GM12878 (cell line): ENCODE results near the gene NCAPD2. TPM values are rescaled to one million over a fixed set of nuclear protein-coding genes. Genes with fewer than 3 reads are reported as not detected.

Experiments used
- ATAC-seq: fragments of 200-7000 bp; cut with Tn5 transposase; 3 replicates; pipeline ENCODE4 v1.9.1; 2020; ENCODE audit warnings: mild to moderate bottlenecking, moderate library complexity
- BruUV-seq: library from RNA; stranded (reverse); fragments of 400-500 nt; replicated peaks from 2 replicates; lab custom pipeline; 2021; lab: Mats Ljungman, UMichigan
- CTCF ChIA-PET: fragments of 300-600 bp; sonication (Branson Sonifier 250); formaldehyde crosslinking; extraction: SDS; loops from one replicate; lab custom pipeline; 2021; ENCODE audit warnings: inconsistent platforms; lab: Yijun Ruan, JAX
- POLR2A ChIA-PET: fragments of 350-600 bp; formaldehyde crosslinking; extraction: SDS; loops from one replicate; lab custom pipeline; 2021; ENCODE audit warnings: inconsistent platforms; lab: Charles Lee
- RAD21 ChIA-PET: fragments of 300-600 bp; sonication (Branson Sonifier 250); formaldehyde crosslinking; loops from one replicate; lab custom pipeline; 2023; ENCODE audit warnings: antibody characterized with exemption; ENCODE audit not compliant: unreplicated experiment; lab: Charles Lee
- SMC1A ChIA-PET: fragments of 300-600 bp; sonication (Branson Sonifier 250); formaldehyde crosslinking; loops from one replicate; lab custom pipeline; 2023; ENCODE audit not compliant: unreplicated experiment, uncharacterized antibody; lab: Charles Lee
- DNase-seq: peaks from one replicate; pipeline ENCODE4 v3.0.0-alpha.2; 2011; ENCODE audit warnings: low read depth, low spot score
- FAIRE-seq: peaks from 3 replicates; lab custom pipeline; 2011; peaks lifted over from hg19 to GRCh38; lab: Jason Lieb, UNC
- H2AFZ ChIP-seq: 2 replicates; pipeline ENCODE4 v1.6.0; 2011; ENCODE audit warnings: low read depth, low read length, control low read depth; ENCODE audit not compliant: control insufficient read depth
- H3K27ac ChIP-seq: 2 replicates; pipeline ENCODE4 v1.5.1; 2011; ENCODE audit warnings: control low read depth; ENCODE audit not compliant: control insufficient read depth, insufficient read depth
- H3K27me3 ChIP-seq, 2 experiments: replicated peaks in 1 of 2; 2 replicates each; pipeline versions ENCODE4 v1.6.0 to v1.6.1; 2011; ENCODE audit warnings: low read length in 1 of 2; ENCODE audit not compliant: control insufficient read depth in 2 of 2, insufficient read depth in 2 of 2
- H3K36me3 ChIP-seq, 2 experiments: 2 replicates each; pipeline ENCODE4 v1.5.1; 2011; ENCODE audit warnings: low read length in 1 of 2; ENCODE audit not compliant: control insufficient read depth in 2 of 2, insufficient read depth in 2 of 2
- H3K4me1 ChIP-seq: 2 replicates; pipeline ENCODE4 v1.6.1; 2011; ENCODE audit warnings: mild to moderate bottlenecking, low read length, moderate library complexity, mixed read lengths; ENCODE audit not compliant: control insufficient read depth, insufficient read depth
- H3K4me2 ChIP-seq: 2 replicates; pipeline ENCODE4 v1.6.0; 2011; ENCODE audit warnings: control low read depth; ENCODE audit not compliant: control insufficient read depth, insufficient read depth
- H3K4me3 ChIP-seq: fragments of 200-600 bp; sonication (generic); 2 replicates; pipeline ENCODE4 v1.5.1; 2016
- H3K79me2 ChIP-seq: 2 replicates; pipeline ENCODE4 v1.6.0; 2011; ENCODE audit warnings: low read length; ENCODE audit not compliant: control insufficient read depth, insufficient read depth
- H3K9ac ChIP-seq: 2 replicates; pipeline ENCODE4 v1.8.0; 2011; ENCODE audit warnings: low read length, control low read depth, mixed read lengths; ENCODE audit not compliant: control insufficient read depth, insufficient read depth
- H3K9me3 ChIP-seq: replicated peaks from 3 replicates; pipeline ENCODE4 v1.5.1; 2011; ENCODE audit warnings: mild to moderate bottlenecking, low read length; ENCODE audit not compliant: control insufficient read depth, insufficient read depth
- H4K20me1 ChIP-seq: 2 replicates; pipeline ENCODE4 v1.6.0; 2011; ENCODE audit not compliant: control insufficient read depth, insufficient read depth
- BHLHE40 ChIP-seq, 2 experiments: fragments of 450-650 bp in 1 of 2; IDR thresholded peaks; 2 replicates each; pipeline ENCODE4 v1.6.1; 2011 to 2017; ENCODE audit warnings: low read depth in 2 of 2, borderline replicate concordance in 1 of 2, improper control_type of control experiment in 1 of 2, low read length in 1 of 2, mild to moderate bottlenecking in 1 of 2
- CHD2 ChIP-seq: IDR thresholded peaks from 2 replicates; pipeline ENCODE4 v1.6.1; 2011; ENCODE audit warnings: low read depth, low read length, improper control_type of control experiment, borderline replicate concordance
- MLLT1 ChIP-seq: fragments of 450-650 bp; IDR thresholded peaks from 2 replicates; pipeline ENCODE4 v1.6.1; 2016; ENCODE audit warnings: mild to moderate bottlenecking
- MXI1 ChIP-seq: fragments of 150-350 bp; IDR thresholded peaks from 2 replicates; pipeline ENCODE4 v1.6.1; 2011; ENCODE audit warnings: low read depth, mild to moderate bottlenecking, inconsistent platforms, low read length, improper control_type of control experiment
- MYC ChIP-seq: IDR thresholded peaks from 2 replicates; pipeline ENCODE4 v1.6.1; 2011; ENCODE audit warnings: mild to moderate bottlenecking, low read length, moderate library complexity, inconsistent platforms; ENCODE audit not compliant: insufficient read depth, insufficient replicate concordance, insufficient read length, severe bottlenecking
- PAX8 ChIP-seq: fragments of 450-650 bp; IDR thresholded peaks from 2 replicates; pipeline ENCODE4 v1.6.1; 2017; ENCODE audit warnings: mild to moderate bottlenecking, moderate library complexity
- ZBTB33 ChIP-seq: fragments of 450-650 bp; IDR thresholded peaks from 2 replicates; pipeline ENCODE4 v1.6.1; 2017; ENCODE audit warnings: mild to moderate bottlenecking
- WGBS: methylation state at CpG from one replicate; pipeline ENCODE4 v1.1.6; 2016; ENCODE audit warnings: low lambda C conversion rate; ENCODE audit not compliant: insufficient replicate concordance, insufficient coverage; ENCODE audit errors: missing lambda C conversion rate; 5-methylcytosine and 5-hydroxymethylcytosine counted together
- in situ Hi-C: fragments of 300-500 bp; cut with MboI; formaldehyde crosslinking; loops from 9 replicates; pipeline ENCODE4 v1.14.3; 2018; ENCODE audit warnings: mixed read lengths
- intact Hi-C: fragments of 100-400 bp; cut with micrococcal nuclease; formaldehyde crosslinking; loops from one replicate; pipeline ENCODE4 v1.14.2; 2022; ENCODE audit not compliant: unreplicated experiment
- polyA plus RNA-seq, 11 experiments: library from polyadenylated mRNA; depleted of rRNA in 4 of 11; unstranded in 6 of 11; stranded (reverse) in 5 of 11; fragments of >200 nt; fragmentation: Nextera tagmentation in 4 of 11; fragmentation: Illumina TruSeq in 1 of 11; extraction: Ambion mirVana in 4 of 11; extraction: Trizol in 1 of 11; gene quantifications; 1 replicate in 1 of 11; 2 replicates in 10 of 11; pipeline versions ENCODE4 v1.2.1 to v1.2.3, GENCODE V29; 2011 to 2016; ENCODE audit warnings: inconsistent platforms in 2 of 11, missing spikeins in 2 of 11, low read depth in 1 of 11
- total RNA-seq, 4 experiments: library from RNA; depleted of rRNA in 3 of 4; stranded (reverse); fragments of >200 nt in 3 of 4; fragmentation: Illumina TruSeq in 1 of 4; extraction: Trizol in 1 of 4; gene quantifications; 2 replicates each; pipeline versions ENCODE4 v1.2.1 to v1.2.3, GENCODE V29; 2013 to 2021

Gene NCAPD2
- total and polyA plus RNA-seq, 10 of the 15 experiments (the other 5 are each of a cell fraction or from before 2014, with no cell fraction given), result 24.2 to 160 (median 110) TPM

DNA sequence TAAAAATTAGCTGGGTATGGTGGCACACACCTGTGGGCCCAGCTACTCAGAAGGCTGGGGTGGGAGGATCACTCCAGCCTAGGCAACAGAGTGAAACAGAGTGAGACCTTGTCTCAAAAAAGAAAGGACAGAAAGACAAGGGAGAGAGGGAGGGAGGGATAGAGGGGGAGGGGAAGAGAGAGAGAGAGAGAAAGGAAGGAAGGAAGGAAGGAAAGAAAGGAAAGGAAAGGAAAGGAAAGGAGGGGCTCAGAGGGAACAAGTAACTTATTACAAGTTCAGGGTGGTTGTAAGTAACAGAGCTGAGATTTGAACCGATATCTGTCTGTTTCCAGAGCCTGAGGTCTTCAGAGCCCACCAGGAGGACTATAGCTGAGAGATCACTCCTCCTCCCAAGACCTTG lies 53.7 kb downstream of the NCAPD2 start:
- DNase-seq, result no peak
- intact Hi-C loops, result no loop called here
- Histone ChIP-seq H3K4me2 (no peak overlapping the region), H3K4me1 (no peaks in the 10 kb centered on the region; the same call in 1 of the 2 replicates), H3K79me2 (peaks cover 12% of the 10 kb centered on the region), H3K27ac (no peak overlapping the region), H4K20me1 (no peaks in the 10 kb centered on the region), H3K36me3 (peaks cover 13 to 19% of the 10 kb centered on the region in 2 experiments), H3K9ac (no peak overlapping the region), H3K4me3 (no peak overlapping the region), H3K27me3 (no peaks in the 10 kb centered on the region), H3K9me3 (no peaks in the 10 kb centered on the region), H2AFZ (no peak overlapping the region)
- ChIA-PET POLR2A (interaction anchor here (0.7 to 0.8 kb wide), 2 partner anchors 15 to 125 kb away, joined by 3 to 4 read pairs; no protein-coding TSS in a partner anchor), SMC1A (no interaction called here), RAD21 (no interaction called here), CTCF (interaction anchor here (1.4 kb wide), 2 partner anchors 9 to 10 kb away, joined by 3 read pairs; no protein-coding TSS in a partner anchor)
- BruUV-seq, result TSS peak; percentile 20
- TF ChIP-seq CHD2 (no peak), MYC (no peak), BHLHE40 (IDR thresholded peaks at IDR 0.05; ENCODE audit: borderline replicate concordance in 1 of 2, low read depth in 2 of 2, low read length in 1 of 2) (no peak), PAX8 (no peak), ZBTB33 (no peak), MLLT1 (no peak), MXI1 (no peak)
- WGBS, result 100% methylated on average over 1 of the region's 1 CpG
- in situ Hi-C loops, result no loop called here
- no peak for ATAC-seq
- FAIRE-seq, result no peak
